Hematopoietic multipotent progenitor cell treated with erythropoietin and hydrocortisone succinate and interleukin-3 and kit ligand, for 4 days (in vitro differentiated cells): ENCODE results near the gene ATP6V1A.

ENCODE experiments used
- DNase-seq: peaks from one replicate; pipeline ENCODE4 v3.0.0-alpha.2; 2015

Gene ATP6V1A

GRCh38 chr3:113747283-113748046, 630 bp downstream of the ATP6V1A start:
- peak; percentile 44 for DNase-seq

- no peak for DNase-seq
Observed at GRCh38 chr3:113751141-113751540, 4.3 kb downstream of the ATP6V1A start.

- DNase-seq = no peak
Observed at GRCh38 chr3:113753376-113753985, 6.6 kb downstream of the ATP6V1A start.

GRCh38 chr3:113754494-113755159, 7.8 kb downstream of the ATP6V1A start:
- peak; percentile 33 for DNase-seq

- DNase-seq = no peak
Observed at GRCh38 chr3:113758389-113759024, 11.7 kb downstream of the ATP6V1A start.

GRCh38 chr3:113764698-113765097, 17.9 kb downstream of the ATP6V1A start:
- DNase-seq = no peak

- peak; percentile 27 for DNase-seq
Observed at GRCh38 chr3:113769551-113769950, 22.7 kb downstream of the ATP6V1A start.

GRCh38 chr3:113771993-113772392, 25.2 kb downstream of the ATP6V1A start:
- DNase-seq = no peak

- peak; percentile 26 for DNase-seq
Observed at GRCh38 chr3:113773381-113773780, 26.5 kb downstream of the ATP6V1A start.

- DNase-seq = no peak
Observed at GRCh38 chr3:113775516-113775915, 28.7 kb downstream of the ATP6V1A start.

- DNase-seq = no peak
Observed at GRCh38 chr3:113776564-113776963, 29.7 kb downstream of the ATP6V1A start.

- DNase-seq = peak; percentile 68
Observed at GRCh38 chr3:113783463-113783862, 36.6 kb downstream of the ATP6V1A start.

GRCh38 chr3:113783980-113784379, 37.1 kb downstream of the ATP6V1A start:
- DNase-seq = peak; percentile 32

- no peak for DNase-seq
Observed at GRCh38 chr3:113791381-113791780, 44.5 kb downstream of the ATP6V1A start.

GRCh38 chr3:113794526-113794925, 47.7 kb downstream of the ATP6V1A start:
- peak; percentile 68 for DNase-seq

- DNase-seq = no peak
Observed at GRCh38 chr3:113795693-113796092, 48.9 kb downstream of the ATP6V1A start.

GRCh38 chr3:113802795-113803455, 56.1 kb downstream of the ATP6V1A start:
- no peak for DNase-seq

GRCh38 chr3:113804661-113805060, 57.8 kb downstream of the ATP6V1A start:
- no peak for DNase-seq

GRCh38 chr3:113805249-113805648, 58.4 kb downstream of the ATP6V1A start:
- no peak for DNase-seq

- no peak for DNase-seq
Observed at GRCh38 chr3:113812854-113813253, 66.0 kb downstream of the ATP6V1A start.

GRCh38 chr3:113819866-113820265, 73.0 kb downstream of the ATP6V1A start:
- no peak for DNase-seq

- DNase-seq = peak; percentile 34
Observed at GRCh38 chr3:113825090-113825489, 78.3 kb downstream of the ATP6V1A start.

- no peak for DNase-seq
Observed at GRCh38 chr3:113828600-113828999, 81.8 kb downstream of the ATP6V1A start.
